Activated T-cell treated with anti-CD3 and anti-CD28 coated beads, Interleukin-2, amount 50 U/mL, for 72 hours (primary cell): ENCODE results near the gene VAV2. TPM values are rescaled to one million over a fixed set of nuclear protein-coding genes. Genes with fewer than 3 reads are reported as not detected.
A peak's percentile ranks its signal among the peaks of the same experiment; 100 is the strongest.

Source experiments
- ATAC-seq, 2 donors: fragments of 150-1000 bp; cut with Tn5 transposase; replicated peaks in 1 of 2; 2 replicates each; pipeline ENCODE4 v1.10.0; 2021; ENCODE audit warnings: moderate library complexity in 2 of 2, mild to moderate bottlenecking in 1 of 2
- DNase-seq, 2 donors: peaks; one replicate each; pipeline ENCODE4 v3.0.0; 2021 to 2022; ENCODE audit warnings: mixed read lengths in 1 of 2
- H3K27ac Mint-ChIP-seq: one replicate; pipeline ENCODE4 v1.8.0; 2022; ENCODE audit warnings: mild to moderate bottlenecking, moderate library complexity, mixed read lengths
- H3K27me3 Mint-ChIP-seq: one replicate; pipeline ENCODE4 v1.8.0; 2022; ENCODE audit warnings: low read depth, mixed read lengths
- H3K36me3 Mint-ChIP-seq, 2 donors: one replicate each; pipeline ENCODE4 v1.8.0; 2022; ENCODE audit warnings: mixed read lengths in 2 of 2, mild to moderate bottlenecking in 1 of 2; ENCODE audit not compliant: insufficient read depth in 2 of 2
- H3K4me1 Mint-ChIP-seq: one replicate; pipeline ENCODE4 v1.8.0; 2022; ENCODE audit warnings: low read depth, mixed read lengths
- H3K4me3 Mint-ChIP-seq, 2 donors: one replicate each; pipeline ENCODE4 v1.8.0; 2022; ENCODE audit warnings: mild to moderate bottlenecking in 2 of 2, mixed read lengths in 2 of 2, moderate library complexity in 2 of 2
- H3K9me3 Mint-ChIP-seq, 2 donors: one replicate each; pipeline ENCODE4 v1.8.0; 2022; ENCODE audit warnings: mixed read lengths in 2 of 2
- total RNA-seq, 2 donors: library from RNA; stranded (reverse); gene quantifications; one replicate each; pipeline ENCODE4 v1.2.3, GENCODE V29; 2022

The VAV2 gene
- total RNA-seq, 2 donors from 2014 or later, result 4.6 to 5.1 TPM

- no peak for ATAC-seq
- no peak overlapping the region for H3K27ac Mint-ChIP-seq
- H3K4me3 Mint-ChIP-seq, result no peak overlapping the region
- no peaks in the 10 kb centered on the region for H3K36me3 Mint-ChIP-seq
- no peaks in the 10 kb centered on the region for H3K27me3 Mint-ChIP-seq
- no peak for DNase-seq
- H3K9me3 Mint-ChIP-seq, result no peaks in the 10 kb centered on the region
- peaks cover under 1% of the 10 kb centered on the region for H3K4me1 Mint-ChIP-seq
Measured at GRCh38 chr9:133733421-133733795, 258.7 kb downstream of the VAV2 start.

- H3K9me3 Mint-ChIP-seq, result no peaks in the 10 kb centered on the region
- no peaks in the 10 kb centered on the region for H3K36me3 Mint-ChIP-seq
- H3K27me3 Mint-ChIP-seq, result no peaks in the 10 kb centered on the region
- ATAC-seq (no peak), DNase-seq (no peak)
- H3K27ac Mint-ChIP-seq, result no peak overlapping the region
- H3K4me3 Mint-ChIP-seq, result no peak overlapping the region
- no peaks in the 10 kb centered on the region for H3K4me1 Mint-ChIP-seq
Measured at GRCh38 chr9:133732639-133733408, 259.3 kb downstream of the VAV2 start.

GRCh38 chr9:133731876-133732638, 260.1 kb downstream of the VAV2 start:
- Mint-ChIP-seq H3K4me1 (no peaks in the 10 kb centered on the region), H3K36me3 (no peaks in the 10 kb centered on the region), H3K27ac (no peak overlapping the region), H3K27me3 (no peaks in the 10 kb centered on the region), H3K9me3 (no peaks in the 10 kb centered on the region), H3K4me3 (no peak overlapping the region)
- ATAC-seq (no peak), DNase-seq (no peak)

- Mint-ChIP-seq H3K27me3 (peaks cover 7% of the 10 kb centered on the region), H3K27ac (no peak overlapping the region), H3K36me3 (no peaks in the 10 kb centered on the region), H3K4me3 (no peak overlapping the region), H3K9me3 (no peaks in the 10 kb centered on the region), H3K4me1 (no peaks in the 10 kb centered on the region)
- DNase-seq (no peak), ATAC-seq (no peak)
Measured at GRCh38 chr9:133730994-133731715, 261.0 kb downstream of the VAV2 start.

- Mint-ChIP-seq H3K4me3 (no peak overlapping the region), H3K9me3 (no peaks in the 10 kb centered on the region), H3K27ac (no peak overlapping the region), H3K4me1 (no peaks in the 10 kb centered on the region), H3K27me3 (peaks cover 7% of the 10 kb centered on the region), H3K36me3 (no peaks in the 10 kb centered on the region)
- ATAC-seq (no peak), DNase-seq (no peak)
Measured at GRCh38 chr9:133729617-133730281, 262.4 kb downstream of the VAV2 start.

GRCh38 chr9:133728856-133729616, 263.1 kb downstream of the VAV2 start:
- H3K27me3 Mint-ChIP-seq, result peaks cover 7% of the 10 kb centered on the region
- ATAC-seq, result no peak
- H3K4me1 Mint-ChIP-seq, result no peaks in the 10 kb centered on the region
- H3K9me3 Mint-ChIP-seq, result no peaks in the 10 kb centered on the region
- DNase-seq, result no peak
- H3K4me3 Mint-ChIP-seq, result no peak overlapping the region
- H3K27ac Mint-ChIP-seq, result no peak overlapping the region
- H3K36me3 Mint-ChIP-seq, result no peaks in the 10 kb centered on the region

- ATAC-seq (no peak), DNase-seq (no peak)
- Mint-ChIP-seq H3K4me3 (no peak overlapping the region), H3K4me1 (no peaks in the 10 kb centered on the region), H3K9me3 (no peaks in the 10 kb centered on the region), H3K36me3 (no peaks in the 10 kb centered on the region), H3K27me3 (peaks cover 7% of the 10 kb centered on the region), H3K27ac (no peak overlapping the region)
Measured at GRCh38 chr9:133727876-133728441, 264.2 kb downstream of the VAV2 start.

- H3K9me3 Mint-ChIP-seq, result no peaks in the 10 kb centered on the region
- no peak for DNase-seq
- H3K4me3 Mint-ChIP-seq, result no peak overlapping the region
- H3K27me3 Mint-ChIP-seq, result peaks cover 7% of the 10 kb centered on the region
- no peaks in the 10 kb centered on the region for H3K4me1 Mint-ChIP-seq
- no peaks in the 10 kb centered on the region for H3K36me3 Mint-ChIP-seq
- no peak overlapping the region for H3K27ac Mint-ChIP-seq
- peak in 1 of 2 donors; percentile 15 for ATAC-seq
Measured at GRCh38 chr9:133727277-133727875, 264.7 kb downstream of the VAV2 start.

GRCh38 chr9:133726401-133727276, 265.5 kb downstream of the VAV2 start:
- no peaks in the 10 kb centered on the region for H3K9me3 Mint-ChIP-seq
- H3K27ac Mint-ChIP-seq, result no peak overlapping the region
- no peaks in the 10 kb centered on the region for H3K4me1 Mint-ChIP-seq
- peaks cover 7% of the 10 kb centered on the region for H3K27me3 Mint-ChIP-seq
- DNase-seq (peak; percentile 53 to 55), ATAC-seq (peak; percentile 41 to 55)
- no peaks in the 10 kb centered on the region for H3K36me3 Mint-ChIP-seq
- H3K4me3 Mint-ChIP-seq, result no peak overlapping the region

- H3K9me3 Mint-ChIP-seq, result no peaks in the 10 kb centered on the region
- ATAC-seq, result no peak
- peaks cover 0 to under 1% of the 10 kb centered on the region in 2 donors for H3K36me3 Mint-ChIP-seq
- no peaks in the 10 kb centered on the region for H3K4me1 Mint-ChIP-seq
- H3K27ac Mint-ChIP-seq, result no peak overlapping the region
- H3K27me3 Mint-ChIP-seq, result peaks cover 7% of the 10 kb centered on the region
- H3K4me3 Mint-ChIP-seq, result no peak overlapping the region
- no peak for DNase-seq
Measured at GRCh38 chr9:133725886-133726285, 266.2 kb downstream of the VAV2 start.

GRCh38 chr9:133718563-133719315, 273.4 kb downstream of the VAV2 start:
- H3K4me1 Mint-ChIP-seq, result no peaks in the 10 kb centered on the region
- H3K27ac Mint-ChIP-seq, result no peak overlapping the region
- ATAC-seq (no peak), DNase-seq (no peak)
- no peak overlapping the region for H3K4me3 Mint-ChIP-seq
- peaks cover 5% of the 10 kb centered on the region for H3K27me3 Mint-ChIP-seq
- peaks cover 0 to 3% of the 10 kb centered on the region in 2 donors for H3K9me3 Mint-ChIP-seq
- peaks cover 0 to 3% of the 10 kb centered on the region in 2 donors for H3K36me3 Mint-ChIP-seq
